Adrenal gland (tissue), 5 donors: ENCODE data around the gene FNBP1.

Experiments
- CTCF ChIP-seq, 6 experiments: fragments of 450-650 bp in 4 of 6; fragments of 200-600 bp in 2 of 6; sonication (generic) in 1 of 6; IDR thresholded peaks; 1 replicate in 5 of 6; 2 replicates in 1 of 6; pipeline versions ENCODE4 v1.5.1 to v1.8.0; 2016 to 2021; ENCODE audit warnings: antibody characterized with exemption in 6 of 6, mild to moderate bottlenecking in 2 of 6, moderate library complexity in 1 of 6
- POLR2A ChIP-seq, 2 donors: fragments of 450-650 bp; IDR thresholded peaks; one replicate each; pipeline ENCODE4 v1.6.1; 2017; ENCODE audit warnings: antibody characterized with exemption in 2 of 2, mild to moderate bottlenecking in 2 of 2, moderate library complexity in 1 of 2
- donor health status: DM: no; HTN: no; CAD: no.

- TF ChIP-seq CTCF (IDR thresholded peaks at IDR 0.05) (peak in 4 of 6 experiments; percentile 16 to 64 (median 44)), POLR2A (IDR thresholded peaks at IDR 0.05) (peak in 1 of 2 donors; percentile 24)
Observed at GRCh38 chr9:129885018-129885669, 157.8 kb downstream of the FNBP1 start.
